Neuronal stem cell (in vitro differentiated cells): ENCODE results near the gene PDPK1.

Experiments used
- DNase-seq: peaks from one replicate; pipeline ENCODE4 v3.0.0-alpha.2; 2013; ENCODE audit warnings: low spot score
- H2AFZ ChIP-seq: one replicate; pipeline ENCODE4 v1.6.1; 2013; ENCODE audit warnings: mild to moderate bottlenecking, low read length, inconsistent platforms
- H2AK5ac ChIP-seq: 2 replicates; pipeline ENCODE4 v1.6.1; 2013; ENCODE audit warnings: low read depth, mild to moderate bottlenecking, inconsistent platforms, low read length, moderate library complexity, mixed read lengths
- H2BK120ac ChIP-seq: 2 replicates; pipeline ENCODE4 v1.6.1; 2013; ENCODE audit warnings: low read depth, mild to moderate bottlenecking, inconsistent platforms, low read length, moderate library complexity, mixed read lengths
- H2BK12ac ChIP-seq: one replicate; pipeline ENCODE4 v1.6.1; 2013; ENCODE audit warnings: low read length, inconsistent platforms
- H2BK15ac ChIP-seq: 2 replicates; pipeline ENCODE4 v1.6.1; 2013; ENCODE audit warnings: mild to moderate bottlenecking, low read length, inconsistent platforms, mixed read lengths
- H2BK5ac ChIP-seq: one replicate; pipeline ENCODE4 v1.6.1; 2013; ENCODE audit warnings: inconsistent platforms, mild to moderate bottlenecking, low read length, moderate library complexity
- H3K14ac ChIP-seq: one replicate; pipeline ENCODE4 v1.6.1; 2013; ENCODE audit warnings: low read length, inconsistent platforms
- H3K18ac ChIP-seq: 2 replicates; pipeline ENCODE4 v1.6.1; 2013; ENCODE audit warnings: low read length, inconsistent platforms
- H3K23ac ChIP-seq: 2 replicates; pipeline ENCODE4 v1.6.1; 2013; ENCODE audit warnings: low read depth, mild to moderate bottlenecking, mixed read lengths, low read length, inconsistent platforms; ENCODE audit not compliant: poor library complexity
- H3K27ac ChIP-seq: replicated peaks from 3 replicates; pipeline ENCODE4 v1.5.1; 2013; ENCODE audit warnings: low read length, inconsistent platforms
- H3K27me3 ChIP-seq, 3 experiments: 2 replicates each; pipeline ENCODE4 v1.6.1; 2013; ENCODE audit warnings: low read length in 3 of 3, mild to moderate bottlenecking in 2 of 3, inconsistent platforms in 1 of 3, low read depth in 1 of 3, mixed read lengths in 1 of 3, moderate library complexity in 1 of 3; ENCODE audit not compliant: control insufficient read depth in 3 of 3, insufficient read depth in 3 of 3
- H3K36me3 ChIP-seq, 2 donors: replicated peaks in 1 of 2; 2 replicates each; pipeline ENCODE4 v1.6.1; 2013; ENCODE audit warnings: low read length in 2 of 2; ENCODE audit not compliant: control insufficient read depth in 2 of 2, insufficient read depth in 2 of 2
- H3K4ac ChIP-seq: 2 replicates; pipeline ENCODE4 v1.6.1; 2013; ENCODE audit warnings: inconsistent platforms, mild to moderate bottlenecking, low read length, moderate library complexity
- H3K4me1 ChIP-seq, 2 donors: 1 replicate in 1 of 2; 2 replicates in 1 of 2; pipeline ENCODE4 v1.6.1; 2013; ENCODE audit warnings: low read length in 2 of 2, low read depth in 1 of 2; ENCODE audit not compliant: control insufficient read depth in 2 of 2, insufficient read depth in 1 of 2
- H3K4me2 ChIP-seq: one replicate; pipeline ENCODE4 v1.6.1; 2013; ENCODE audit warnings: mild to moderate bottlenecking, low read length, inconsistent platforms; ENCODE audit not compliant: insufficient read depth, poor library complexity, severe bottlenecking
- H3K4me3 ChIP-seq, 2 donors: 2 replicates each; pipeline ENCODE4 v1.5.1; 2013; ENCODE audit warnings: low read length in 2 of 2, mild to moderate bottlenecking in 2 of 2, inconsistent platforms in 1 of 2, moderate library complexity in 1 of 2
- H3K79me1 ChIP-seq: one replicate; pipeline ENCODE4 v1.6.1; 2013; ENCODE audit warnings: low read depth, mild to moderate bottlenecking, inconsistent platforms, low read length, moderate library complexity
- H3K9ac ChIP-seq: one replicate; pipeline ENCODE4 v1.6.1; 2013; ENCODE audit warnings: mild to moderate bottlenecking, low read depth, low read length, inconsistent platforms; ENCODE audit not compliant: poor library complexity
- H3K9me3 ChIP-seq, 2 donors: replicated peaks in 1 of 2; 2 replicates each; pipeline versions ENCODE3 to v1.6.1; 2013; ENCODE audit warnings: low read length in 2 of 2, mild to moderate bottlenecking in 2 of 2, inconsistent platforms in 1 of 2, low read depth in 1 of 2, mixed read lengths in 1 of 2, moderate library complexity in 1 of 2; ENCODE audit not compliant: control insufficient read depth in 2 of 2, insufficient read depth in 1 of 2
- H4K8ac ChIP-seq: one replicate; pipeline ENCODE4 v1.6.1; 2013; ENCODE audit warnings: low read depth, mild to moderate bottlenecking, inconsistent platforms, low read length, moderate library complexity
- H4K91ac ChIP-seq: one replicate; pipeline ENCODE4 v1.6.1; 2013; ENCODE audit warnings: low read length, low read depth, mild to moderate bottlenecking, inconsistent platforms; ENCODE audit not compliant: poor library complexity
- WGBS, 2 donors: extraction: QIAGEN DNeasy Blood & Tissue Kit; methylation state at CpG; one replicate each; pipeline ENCODE4 v1.1.7; 2013; ENCODE audit warnings: missing lambda C conversion rate in 2 of 2, mixed read lengths in 1 of 2; ENCODE audit not compliant: insufficient read length in 2 of 2, insufficient replicate concordance in 1 of 2; ENCODE audit errors: extremely low coverage in 2 of 2; 5-methylcytosine and 5-hydroxymethylcytosine counted together

PDPK1 gene

DNA sequence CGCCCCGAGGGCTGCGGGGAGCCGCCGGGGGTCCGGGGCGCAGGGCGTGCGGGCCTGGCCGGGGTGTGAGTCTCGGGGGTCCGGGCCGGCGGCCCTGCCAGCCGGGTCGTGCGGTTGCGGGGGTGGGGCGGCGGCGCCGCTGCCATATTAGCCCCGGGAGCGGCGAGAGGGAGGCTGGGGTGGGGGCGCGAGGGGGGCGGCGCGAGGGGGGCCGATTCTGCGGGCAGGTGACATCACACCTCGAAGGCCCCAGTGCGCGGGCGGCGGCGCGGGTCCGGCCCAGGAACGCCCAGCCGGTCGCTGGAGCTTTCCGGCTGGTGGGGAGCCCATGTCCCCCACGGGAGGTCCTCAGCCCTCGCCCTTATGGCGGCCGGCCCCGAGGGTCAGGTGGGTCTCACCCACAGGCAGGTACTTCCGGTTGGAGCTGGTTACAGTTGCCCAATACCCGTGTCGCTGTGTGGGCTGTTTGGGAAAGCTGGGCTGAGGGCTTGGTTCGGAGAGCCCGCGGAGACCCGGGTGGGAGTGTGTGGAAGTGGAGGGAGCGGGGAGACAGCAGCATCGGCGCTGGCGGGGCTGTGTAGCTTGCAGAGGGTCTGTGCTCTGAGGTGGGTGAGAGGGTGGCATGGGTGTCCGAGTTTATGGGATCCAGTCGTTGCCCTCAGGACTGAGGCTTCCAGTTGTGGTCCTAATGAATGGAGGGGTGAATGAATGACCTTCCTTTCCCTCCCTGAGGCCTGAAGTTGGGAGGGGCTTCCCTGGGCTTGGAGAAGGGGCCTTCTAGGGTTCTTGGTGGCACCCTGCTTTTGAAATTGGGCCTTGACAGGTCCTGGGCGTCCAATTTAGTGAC, 23.3 kb upstream of the PDPK1 start:
- DNase-seq: no peak
- no peak overlapping the region for H3K27ac ChIP-seq

DNA sequence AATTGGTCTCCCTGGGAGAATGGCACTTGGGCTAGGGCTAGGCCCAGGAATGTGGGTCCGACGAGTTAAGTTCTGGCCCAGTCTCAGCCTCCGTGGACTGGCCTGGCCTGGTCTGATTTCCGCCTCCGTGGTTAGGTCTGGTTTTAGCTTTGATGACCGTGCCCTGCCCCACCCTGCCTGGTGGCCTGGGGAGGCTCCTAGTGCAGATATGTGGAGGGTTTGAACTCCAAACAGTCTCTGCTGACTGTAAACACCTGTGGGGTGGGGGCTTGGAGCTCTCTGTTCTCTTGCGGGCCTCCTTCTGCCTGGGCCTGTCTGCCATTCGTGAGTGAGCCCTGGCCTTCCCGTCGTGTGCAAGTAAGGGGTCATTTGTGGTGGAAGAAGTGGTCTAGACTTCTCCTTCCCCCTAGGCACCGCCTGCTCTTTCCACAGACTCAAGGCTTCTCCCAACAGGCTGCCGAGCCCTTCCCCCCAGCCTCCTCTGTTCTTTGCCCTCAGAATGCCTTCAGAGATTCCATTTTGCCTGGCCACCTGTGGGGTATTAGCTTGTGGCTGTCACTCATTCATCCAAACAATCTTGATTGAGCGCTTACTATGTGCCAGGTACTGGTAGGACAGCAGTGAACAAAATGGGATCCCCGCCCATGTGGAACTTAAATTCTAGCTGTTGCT, 22.5 kb upstream of the PDPK1 start:
- H3K79me1 ChIP-seq: peaks cover 34% of the 10 kb centered on the region
- H3K4me3 ChIP-seq: peak overlapping the region; percentile 96 to 97
- H4K8ac ChIP-seq: no peak overlapping the region
- no peak overlapping the region for H3K18ac ChIP-seq
- DNase-seq: no peak
- H3K4ac ChIP-seq: no peak overlapping the region
- H3K14ac ChIP-seq: no peak overlapping the region
- no peak overlapping the region for H2BK12ac ChIP-seq
- H3K36me3 ChIP-seq: peaks cover 8 to 31% of the 10 kb centered on the region in 2 donors
- peaks cover 30 to 31% of the 10 kb centered on the region in 2 donors for H3K4me1 ChIP-seq
- H3K4me2 ChIP-seq: peak overlapping the region; percentile 88
- no peak overlapping the region for H2AFZ ChIP-seq
- H3K27me3 ChIP-seq: no peaks in the 10 kb centered on the region
- H3K23ac ChIP-seq: no peak overlapping the region
- no peak overlapping the region for H3K27ac ChIP-seq
- H3K9ac ChIP-seq: no peak overlapping the region
- H2BK5ac ChIP-seq: no peak overlapping the region
- whole genome bisulfite sequencing, 2 donors: no CpG with 5 or more reads among the region's 14 CpGs
- H3K9me3 ChIP-seq: no peaks in the 10 kb centered on the region
- no peak overlapping the region for H4K91ac ChIP-seq
- no peak overlapping the region for H2BK15ac ChIP-seq
- H2BK120ac ChIP-seq: no peak overlapping the region
- peak overlapping the region; percentile 96 for H2AK5ac ChIP-seq

More for the DNA sequence above, 23.3 kb upstream of the PDPK1 start:
- Histone ChIP-seq H3K36me3 (peaks cover 7 to 30% of the 10 kb centered on the region in 2 donors), H3K79me1 (peaks cover 32% of the 10 kb centered on the region), H2AK5ac (peak overlapping the region; percentile 96), H2BK12ac (no peak overlapping the region), H4K91ac (no peak overlapping the region), H3K9ac (peak overlapping the region; percentile 98), H2BK120ac (no peak overlapping the region), H3K14ac (peak overlapping the region; percentile 71), H3K27me3 (no peaks in the 10 kb centered on the region), H3K23ac (peak overlapping the region; percentile 99), H2BK15ac (peak overlapping the region; percentile 49), H3K4me3 (peak overlapping the region; percentile 96 to 97), H3K4me1 (peaks cover 31 to 38% of the 10 kb centered on the region in 2 donors), H4K8ac (no peak overlapping the region), H3K9me3 (no peaks in the 10 kb centered on the region), H2BK5ac (peak overlapping the region; percentile 96), H3K4ac (no peak overlapping the region), H3K18ac (peak overlapping the region; percentile 93), H3K4me2 (peak overlapping the region; percentile 88), H2AFZ (peak overlapping the region; percentile 99)
- no CpG with 5 or more reads among the region's 63 CpGs for WGBS, 2 donors

DNA sequence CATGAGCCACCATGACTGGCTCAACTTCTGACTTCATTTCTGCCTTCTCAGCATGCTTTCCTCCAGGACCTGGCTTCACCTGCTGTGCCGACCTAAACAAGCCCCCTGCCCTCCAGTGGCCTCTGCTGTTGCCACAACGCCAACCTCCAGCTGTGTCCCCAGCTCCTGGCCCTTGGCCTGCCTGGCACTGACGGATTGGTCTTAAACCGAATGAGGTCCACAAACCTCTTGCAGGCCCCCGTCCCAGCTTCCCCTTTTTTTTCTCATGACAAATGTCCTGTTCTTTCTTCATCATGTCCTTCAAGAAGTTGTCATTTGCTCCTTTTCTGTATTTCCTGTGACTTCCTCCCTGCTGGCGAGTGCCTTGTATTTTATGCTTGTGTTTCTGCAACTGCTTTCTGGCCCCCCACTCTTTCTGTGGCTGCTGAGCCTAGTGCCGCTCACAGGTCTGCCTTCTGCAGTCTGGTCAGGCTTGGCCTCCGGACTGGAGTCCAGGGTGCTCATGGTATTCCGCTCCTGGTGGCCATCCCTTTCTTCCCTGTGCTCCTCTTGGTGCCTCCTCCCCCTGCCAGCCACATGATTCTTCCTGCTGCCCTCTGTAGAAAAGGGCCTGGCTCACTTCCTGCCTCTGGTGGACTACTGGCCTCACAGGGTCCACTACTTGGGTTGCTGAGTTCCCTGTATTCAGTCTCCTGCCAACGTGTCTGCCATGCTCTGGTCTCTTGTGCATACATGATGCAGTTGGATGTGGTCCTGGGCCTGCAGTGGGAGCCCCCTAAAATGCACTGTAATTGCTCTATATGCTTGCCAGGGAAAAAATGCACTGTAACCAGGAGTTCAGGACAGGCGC, 21.2 kb upstream of the PDPK1 start:
- H3K9me3 ChIP-seq: no peaks in the 10 kb centered on the region
- H2BK5ac ChIP-seq: no peak overlapping the region
- no peak overlapping the region for H4K8ac ChIP-seq
- no peak overlapping the region for H3K18ac ChIP-seq
- H2BK12ac ChIP-seq: no peak overlapping the region
- H3K79me1 ChIP-seq: peaks cover 41% of the 10 kb centered on the region
- DNase-seq: no peak
- no peak overlapping the region for H3K9ac ChIP-seq
- WGBS, 2 donors: no CpG with 5 or more reads among the region's 11 CpGs
- no peak overlapping the region for H3K14ac ChIP-seq
- H3K4me2 ChIP-seq: no peak overlapping the region
- H2BK15ac ChIP-seq: no peak overlapping the region
- no peak overlapping the region for H3K27ac ChIP-seq
- peak overlapping the region in 1 of 2 donors; percentile 17 for H3K4me3 ChIP-seq
- H2AK5ac ChIP-seq: no peak overlapping the region
- H3K4me1 ChIP-seq: peaks cover 26 to 34% of the 10 kb centered on the region in 2 donors
- no peak overlapping the region for H3K4ac ChIP-seq
- no peak overlapping the region for H4K91ac ChIP-seq
- H3K23ac ChIP-seq: peak overlapping the region; percentile 69
- H3K36me3 ChIP-seq: peaks cover 10 to 31% of the 10 kb centered on the region in 2 donors
- no peaks in the 10 kb centered on the region for H3K27me3 ChIP-seq
- H2AFZ ChIP-seq: no peak overlapping the region
- H2BK120ac ChIP-seq: no peak overlapping the region
